Loucy (cell line): ENCODE measurements around the gene ATF5.

Experiments
- H2AFZ ChIP-seq: fragments of 200-600 bp; sonication (generic); 2 replicates; pipeline ENCODE4 v1.6.0; 2016; ENCODE audit warnings: antibody characterized with exemption, mild to moderate bottlenecking, low read length, moderate library complexity
- H3F3A ChIP-seq: fragments of 200-600 bp; 2 replicates; pipeline ENCODE4 v1.6.0; 2016; ENCODE audit warnings: antibody characterized with exemption, low read depth, mild to moderate bottlenecking
- H3K27me3 ChIP-seq: fragments of 200-600 bp; sonication (generic); 2 replicates; pipeline ENCODE4 v1.6.1; 2014; ENCODE audit warnings: low read length, mild to moderate bottlenecking; ENCODE audit not compliant: insufficient read depth, poor library complexity, severe bottlenecking
- H3K36me3 ChIP-seq: fragments of 200-600 bp; sonication (generic); 2 replicates; pipeline ENCODE4 v1.6.1; 2016; ENCODE audit warnings: low read length; ENCODE audit not compliant: insufficient read depth
- H3K4me1 ChIP-seq: fragments of 200-600 bp; sonication (generic); 2 replicates; pipeline ENCODE4 v1.5.1; 2014; ENCODE audit warnings: low read length, mild to moderate bottlenecking; ENCODE audit not compliant: insufficient read depth, poor library complexity, severe bottlenecking
- H3K4me2 ChIP-seq: fragments of 200-600 bp; sonication (generic); 2 replicates; pipeline ENCODE4 v1.6.0; 2014; ENCODE audit warnings: antibody characterized with exemption, low read length, low read depth, mild to moderate bottlenecking; ENCODE audit not compliant: poor library complexity, severe bottlenecking
- H3K4me3 ChIP-seq: fragments of 200-600 bp; sonication (generic); 2 replicates; pipeline ENCODE4 v1.5.1; 2014; ENCODE audit warnings: low read length, mild to moderate bottlenecking, mixed read lengths; ENCODE audit not compliant: poor library complexity, severe bottlenecking
- H3K79me2 ChIP-seq: fragments of 200-600 bp; sonication (generic); 2 replicates; pipeline ENCODE4 v1.6.1; 2014; ENCODE audit warnings: low read length; ENCODE audit not compliant: insufficient read depth
- H3K9ac ChIP-seq: fragments of 200-600 bp; sonication (generic); 2 replicates; pipeline ENCODE4 v1.6.0; 2014; ENCODE audit warnings: mild to moderate bottlenecking, low read depth, low read length, moderate library complexity; ENCODE audit not compliant: poor library complexity, severe bottlenecking
- H3K9me2 ChIP-seq: fragments of 200-600 bp; sonication (generic); replicated peaks from 2 replicates; pipeline ENCODE4 v1.6.1; 2016; ENCODE audit warnings: low read depth, low read length, mixed read lengths
- H3K9me3 ChIP-seq: fragments of 200-600 bp; sonication (generic); 2 replicates; pipeline ENCODE4 v1.6.1; 2014; ENCODE audit warnings: mild to moderate bottlenecking, antibody characterized with exemption, low read length, low read depth; ENCODE audit not compliant: insufficient read depth
- H4K20me1 ChIP-seq: fragments of 200-600 bp; sonication (generic); 2 replicates; pipeline ENCODE4 v1.6.0; 2014; ENCODE audit warnings: antibody characterized with exemption, low read length, mild to moderate bottlenecking; ENCODE audit not compliant: insufficient read depth, poor library complexity, severe bottlenecking
- EZH2phosphoT487 ChIP-seq: fragments of 200-600 bp; IDR thresholded peaks from 2 replicates; pipeline ENCODE4 v1.6.1; 2018; ENCODE audit warnings: antibody characterized with exemption, mild to moderate bottlenecking, moderate library complexity, borderline replicate concordance
- TF ChIP-seq, protein P1 (sequence below): fragments of 200-600 bp; sonication (generic); conservative IDR thresholded peaks from 2 replicates; pipeline ENCODE4 v1.5.1; 2014; ENCODE audit warnings: mild to moderate bottlenecking, antibody characterized with exemption, low read length

ATF5 gene

GRCh38 chr19:49953416-49953815 is 24.4 kb downstream of the ATF5 start:
- H3F3A ChIP-seq = no peaks in the 10 kb centered on the region
- H3K4me2 ChIP-seq = no peak overlapping the region
- H3K9me3 ChIP-seq = no peaks in the 10 kb centered on the region
- H3K9ac ChIP-seq = no peak overlapping the region
- H3K79me2 ChIP-seq = no peaks in the 10 kb centered on the region
- TF ChIP-seq, protein P1, sequence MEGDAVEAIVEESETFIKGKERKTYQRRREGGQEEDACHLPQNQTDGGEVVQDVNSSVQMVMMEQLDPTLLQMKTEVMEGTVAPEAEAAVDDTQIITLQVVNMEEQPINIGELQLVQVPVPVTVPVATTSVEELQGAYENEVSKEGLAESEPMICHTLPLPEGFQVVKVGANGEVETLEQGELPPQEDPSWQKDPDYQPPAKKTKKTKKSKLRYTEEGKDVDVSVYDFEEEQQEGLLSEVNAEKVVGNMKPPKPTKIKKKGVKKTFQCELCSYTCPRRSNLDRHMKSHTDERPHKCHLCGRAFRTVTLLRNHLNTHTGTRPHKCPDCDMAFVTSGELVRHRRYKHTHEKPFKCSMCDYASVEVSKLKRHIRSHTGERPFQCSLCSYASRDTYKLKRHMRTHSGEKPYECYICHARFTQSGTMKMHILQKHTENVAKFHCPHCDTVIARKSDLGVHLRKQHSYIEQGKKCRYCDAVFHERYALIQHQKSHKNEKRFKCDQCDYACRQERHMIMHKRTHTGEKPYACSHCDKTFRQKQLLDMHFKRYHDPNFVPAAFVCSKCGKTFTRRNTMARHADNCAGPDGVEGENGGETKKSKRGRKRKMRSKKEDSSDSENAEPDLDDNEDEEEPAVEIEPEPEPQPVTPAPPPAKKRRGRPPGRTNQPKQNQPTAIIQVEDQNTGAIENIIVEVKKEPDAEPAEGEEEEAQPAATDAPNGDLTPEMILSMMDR = no peak
- TF ChIP-seq EZH2phosphoT487 = no peak
- H4K20me1 ChIP-seq = no peaks in the 10 kb centered on the region
- H3K27me3 ChIP-seq = no peaks in the 10 kb centered on the region
- H3K36me3 ChIP-seq = no peaks in the 10 kb centered on the region
- no peaks in the 10 kb centered on the region for H3K9me2 ChIP-seq
- H3K4me1 ChIP-seq = no peaks in the 10 kb centered on the region
- H2AFZ ChIP-seq = no peak overlapping the region
- H3K4me3 ChIP-seq = no peak overlapping the region

DNA sequence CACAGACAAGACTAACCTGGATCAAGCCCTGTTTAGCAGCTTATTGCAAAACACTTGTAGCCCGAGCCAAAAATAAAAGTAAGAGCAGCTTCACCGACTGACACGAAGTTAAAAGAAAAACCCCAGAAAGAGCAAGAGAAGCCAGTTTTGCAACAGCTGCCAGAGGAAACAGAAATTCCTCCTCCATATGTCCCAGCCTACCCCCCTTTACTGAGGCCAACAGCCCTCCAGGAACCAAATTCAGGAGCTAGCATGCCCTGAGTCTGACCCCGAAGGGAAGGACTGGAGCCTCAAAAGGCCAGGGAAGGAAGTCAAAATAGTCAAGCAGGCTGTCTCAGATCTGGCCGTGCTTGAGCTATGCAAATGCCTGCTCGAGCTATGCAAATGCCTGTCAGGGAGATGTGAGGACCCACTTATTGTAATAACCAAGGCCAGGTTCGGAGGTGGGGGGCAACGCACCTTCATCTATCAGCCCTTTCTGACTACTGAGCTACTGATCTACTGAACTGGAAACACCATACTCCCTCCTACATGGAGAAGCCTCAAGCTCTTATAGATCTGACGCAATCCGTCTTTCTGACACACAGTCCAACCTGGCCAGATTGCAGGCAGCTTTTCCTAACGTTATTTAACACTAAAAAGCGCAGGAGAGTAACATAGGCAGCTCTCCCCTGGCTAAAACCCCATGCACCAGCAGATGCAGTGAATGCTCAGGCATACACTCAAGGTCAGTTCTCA is 25.3 kb downstream of the ATF5 start:
- H3F3A ChIP-seq = no peaks in the 10 kb centered on the region
- no peaks in the 10 kb centered on the region for H3K9me3 ChIP-seq
- no peak overlapping the region for H3K4me3 ChIP-seq
- no peak overlapping the region for H3K9ac ChIP-seq
- no peaks in the 10 kb centered on the region for H3K27me3 ChIP-seq
- no peak overlapping the region for H3K4me2 ChIP-seq
- no peaks in the 10 kb centered on the region for H3K9me2 ChIP-seq
- H3K79me2 ChIP-seq = no peaks in the 10 kb centered on the region
- no peak overlapping the region for H2AFZ ChIP-seq
- no peaks in the 10 kb centered on the region for H3K4me1 ChIP-seq
- no peaks in the 10 kb centered on the region for H3K36me3 ChIP-seq
- no peaks in the 10 kb centered on the region for H4K20me1 ChIP-seq
- TF ChIP-seq EZH2phosphoT487 = no peak
- TF ChIP-seq, protein P1 = no peak

DNA sequence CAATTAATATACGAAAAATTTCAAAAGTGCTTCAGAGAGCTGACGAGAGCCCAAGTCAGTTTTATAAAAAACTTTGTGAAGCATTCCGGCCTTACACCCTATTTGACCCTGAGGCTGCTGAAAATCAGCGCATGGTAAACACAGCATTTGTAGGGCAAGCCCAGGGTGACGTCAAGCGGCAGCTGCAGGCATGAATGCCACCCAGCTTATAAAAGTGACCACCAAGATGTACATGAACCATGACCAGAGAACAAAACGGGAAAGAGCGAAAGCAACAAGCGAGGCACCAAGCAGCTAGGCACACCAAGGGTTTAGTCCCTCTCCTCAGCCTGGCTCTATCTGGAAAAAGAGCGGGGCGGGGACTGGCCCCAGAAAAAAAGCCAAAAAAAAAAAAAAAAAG is 25.9 kb downstream of the ATF5 start:
- no peak overlapping the region for H3K4me3 ChIP-seq
- no peaks in the 10 kb centered on the region for H3K79me2 ChIP-seq
- H3K9ac ChIP-seq = no peak overlapping the region
- no peaks in the 10 kb centered on the region for H4K20me1 ChIP-seq
- no peaks in the 10 kb centered on the region for H3K9me2 ChIP-seq
- H3K27me3 ChIP-seq = no peaks in the 10 kb centered on the region
- no peaks in the 10 kb centered on the region for H3K36me3 ChIP-seq
- no peak for TF ChIP-seq EZH2phosphoT487
- TF ChIP-seq, protein P1 = no peak
- no peaks in the 10 kb centered on the region for H3K4me1 ChIP-seq
- no peak overlapping the region for H2AFZ ChIP-seq
- H3K4me2 ChIP-seq = no peak overlapping the region
- H3F3A ChIP-seq = no peaks in the 10 kb centered on the region
- H3K9me3 ChIP-seq = no peaks in the 10 kb centered on the region
